HG02943 (cell line): Measurements from ENCODE around the gene KRTAP10-11.
"Not testable (repeated sequence)": the region's sequence is repeated elsewhere in the genome, so short reads cannot be mapped to it uniquely, and the experiment has no call there.

Source experiments
- ATAC-seq: cut with Tn5 transposase; IDR thresholded peaks from one replicate; pipeline ENCODE4 v1.9.1; 2021; ENCODE audit warnings: mild to moderate bottlenecking, low read depth, moderate library complexity; ENCODE audit not compliant: unreplicated experiment

The KRTAP10-11 gene

DNA sequence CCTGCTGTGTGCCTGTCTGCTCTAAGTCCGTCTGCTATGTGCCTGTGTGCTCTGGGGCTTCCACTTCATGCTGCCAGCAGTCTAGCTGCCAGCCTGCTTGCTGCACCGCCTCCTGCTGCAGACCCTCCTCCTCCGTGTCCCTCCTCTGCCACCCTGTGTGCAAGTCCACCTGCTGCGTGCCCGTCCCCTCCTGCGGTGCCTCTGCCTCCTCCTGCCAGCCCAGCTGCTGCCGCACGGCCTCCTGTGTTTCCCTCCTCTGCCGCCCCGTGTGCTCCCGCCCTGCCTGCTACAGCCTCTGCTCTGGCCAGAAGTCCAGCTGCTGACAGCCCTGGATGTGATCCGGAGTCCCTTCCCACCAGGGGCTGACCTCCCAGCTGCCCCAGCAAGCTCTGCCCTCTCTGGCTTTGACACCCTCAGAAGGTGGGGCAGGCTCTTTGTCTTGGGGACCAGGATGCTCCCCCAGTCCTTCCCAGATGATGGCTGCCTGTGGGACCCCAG lies 8.3 kb upstream of the KRTAP10-11 start:
- ATAC-seq = not testable (repeated sequence)

DNA sequence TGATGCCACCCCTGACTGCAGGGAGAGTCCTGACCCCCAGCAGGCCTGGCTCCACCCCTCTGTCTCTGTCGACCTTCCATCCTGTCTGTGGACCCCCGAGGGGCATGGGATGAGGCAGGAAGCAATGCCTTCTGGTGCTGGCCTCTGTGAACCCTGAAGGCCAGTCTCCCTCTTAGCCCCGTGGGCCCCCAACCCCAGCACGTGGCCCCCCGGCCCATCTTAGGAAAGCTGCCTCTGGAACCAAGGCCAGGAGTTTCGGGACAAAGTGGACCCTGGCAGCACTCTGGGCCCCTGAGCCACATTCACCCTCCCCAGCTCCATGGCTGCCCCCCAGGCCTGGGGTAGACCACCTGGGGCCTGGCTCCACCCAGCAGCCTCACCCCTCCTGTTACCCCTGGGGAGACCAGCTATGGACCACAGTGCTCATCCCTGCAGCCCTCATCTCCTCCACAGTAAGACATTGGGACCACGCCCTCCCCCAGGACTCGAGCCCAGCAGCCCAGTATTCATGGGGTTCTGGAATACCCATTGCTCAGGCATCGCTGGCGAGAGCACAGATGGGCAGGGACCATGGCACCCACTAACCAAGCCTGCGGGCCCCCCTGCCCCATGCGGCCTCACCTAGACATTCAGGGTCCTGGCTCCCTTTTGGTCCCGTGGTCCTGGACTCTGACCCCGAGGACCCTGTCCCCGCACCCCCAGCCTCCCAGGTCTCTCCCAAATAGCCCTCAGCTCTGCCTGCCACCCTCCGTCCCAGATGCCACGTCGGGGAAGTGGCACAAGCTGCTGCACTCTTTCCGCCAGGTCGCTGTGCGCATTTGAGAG lies 7.5 kb upstream of the KRTAP10-11 start:
- not testable (repeated sequence) for ATAC-seq

DNA sequence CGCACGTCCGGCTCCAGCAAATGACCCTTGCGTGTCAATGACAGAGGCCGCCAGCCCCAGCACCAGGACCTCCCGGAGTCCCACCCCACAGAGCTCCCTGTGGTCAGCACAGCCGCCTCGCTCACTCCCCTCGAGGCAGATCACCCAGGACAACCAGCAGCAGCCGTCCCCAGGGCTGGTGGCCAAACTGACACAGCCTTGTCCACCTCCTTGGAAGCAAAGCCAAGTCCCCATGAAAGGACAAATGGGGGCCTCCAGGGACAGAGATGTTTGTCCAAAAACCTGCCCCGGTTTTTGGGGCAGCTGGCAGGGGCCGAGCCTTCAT lies 6.9 kb upstream of the KRTAP10-11 start:
- no peak for ATAC-seq

DNA sequence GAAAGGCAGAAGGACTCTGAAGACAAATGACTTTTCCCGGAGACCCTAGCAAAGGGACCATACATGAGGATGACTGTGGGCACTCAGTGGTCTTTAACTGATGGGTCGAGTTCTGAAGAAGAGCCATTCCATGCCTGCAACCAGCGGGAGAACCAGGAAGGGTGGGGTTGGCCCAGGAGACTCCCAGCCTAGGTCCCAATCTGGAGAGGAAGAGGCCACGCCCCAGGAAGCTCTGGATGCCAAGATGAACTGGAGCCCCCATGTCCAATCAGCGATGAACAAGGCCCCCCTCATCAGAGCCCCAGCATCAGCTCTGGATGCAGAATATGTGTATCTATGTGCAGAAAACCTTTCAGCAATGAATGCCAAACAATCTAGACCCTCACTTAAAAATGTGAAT lies 5.5 kb upstream of the KRTAP10-11 start:
- no peak for ATAC-seq

DNA sequence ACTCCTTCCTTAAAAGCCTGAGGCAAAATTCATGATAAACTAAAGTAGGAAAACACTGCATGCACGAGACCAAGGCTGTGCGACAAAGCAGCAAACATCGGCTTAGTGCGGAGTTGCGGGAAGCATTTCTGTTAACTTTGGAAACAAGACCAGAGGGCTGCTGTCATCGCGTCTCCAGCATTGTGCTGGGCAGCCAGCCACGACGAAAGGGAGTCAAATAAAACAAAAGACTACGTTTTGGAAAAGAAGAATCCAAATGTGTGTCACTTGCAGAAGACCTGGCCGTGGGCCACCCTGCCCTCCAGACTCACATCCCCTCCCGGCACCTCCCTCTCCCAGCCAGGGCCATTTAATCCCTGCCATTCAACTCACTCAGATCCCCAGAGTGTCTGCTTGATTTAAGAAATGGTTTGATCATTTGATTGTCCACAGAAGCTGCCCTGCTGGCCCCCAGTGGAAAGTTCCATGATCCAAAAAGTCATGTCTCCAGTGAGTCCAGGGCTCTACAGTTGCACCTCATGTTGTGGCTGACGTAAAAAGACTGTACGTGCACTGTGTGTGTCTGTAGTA lies 2.4 kb upstream of the KRTAP10-11 start:
- ATAC-seq = no peak

DNA sequence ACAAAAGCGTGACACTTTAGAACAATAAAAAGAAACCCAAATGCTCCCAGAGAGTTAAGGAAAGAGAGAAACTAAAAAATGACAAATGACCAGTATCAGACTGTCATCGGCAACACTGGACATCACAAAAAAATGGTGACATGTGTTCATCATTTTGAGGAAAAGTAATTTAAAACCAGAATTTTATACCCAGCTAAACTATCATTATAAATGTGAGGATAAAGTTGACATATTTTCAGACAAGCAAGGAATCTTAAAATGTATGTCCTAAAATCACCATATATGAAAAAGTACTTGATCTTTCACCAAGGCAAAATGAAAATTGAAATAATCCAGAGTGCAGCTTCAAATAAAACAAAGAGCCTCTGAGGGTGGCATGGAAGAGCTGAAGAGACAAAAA lies 1.3 kb upstream of the KRTAP10-11 start:
- ATAC-seq = no peak

DNA sequence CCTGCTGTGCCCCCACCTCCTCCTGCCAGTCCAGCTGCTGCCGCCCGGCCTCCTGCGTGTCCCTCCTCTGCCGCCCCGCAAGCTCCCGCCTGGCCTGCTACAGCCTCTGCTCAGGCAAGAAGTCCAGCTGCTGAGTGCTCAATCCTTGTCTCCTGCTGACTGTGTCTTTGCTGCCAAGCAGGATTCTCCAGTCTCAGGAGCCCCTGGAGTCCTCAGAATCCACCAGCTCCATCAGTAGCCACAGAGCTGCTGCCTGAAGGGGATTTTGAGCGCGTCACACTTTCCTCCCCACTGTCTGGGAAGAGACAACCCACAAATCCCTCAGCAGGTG lies 973 bp downstream of the KRTAP10-11 start:
- ATAC-seq = no peak

DNA sequence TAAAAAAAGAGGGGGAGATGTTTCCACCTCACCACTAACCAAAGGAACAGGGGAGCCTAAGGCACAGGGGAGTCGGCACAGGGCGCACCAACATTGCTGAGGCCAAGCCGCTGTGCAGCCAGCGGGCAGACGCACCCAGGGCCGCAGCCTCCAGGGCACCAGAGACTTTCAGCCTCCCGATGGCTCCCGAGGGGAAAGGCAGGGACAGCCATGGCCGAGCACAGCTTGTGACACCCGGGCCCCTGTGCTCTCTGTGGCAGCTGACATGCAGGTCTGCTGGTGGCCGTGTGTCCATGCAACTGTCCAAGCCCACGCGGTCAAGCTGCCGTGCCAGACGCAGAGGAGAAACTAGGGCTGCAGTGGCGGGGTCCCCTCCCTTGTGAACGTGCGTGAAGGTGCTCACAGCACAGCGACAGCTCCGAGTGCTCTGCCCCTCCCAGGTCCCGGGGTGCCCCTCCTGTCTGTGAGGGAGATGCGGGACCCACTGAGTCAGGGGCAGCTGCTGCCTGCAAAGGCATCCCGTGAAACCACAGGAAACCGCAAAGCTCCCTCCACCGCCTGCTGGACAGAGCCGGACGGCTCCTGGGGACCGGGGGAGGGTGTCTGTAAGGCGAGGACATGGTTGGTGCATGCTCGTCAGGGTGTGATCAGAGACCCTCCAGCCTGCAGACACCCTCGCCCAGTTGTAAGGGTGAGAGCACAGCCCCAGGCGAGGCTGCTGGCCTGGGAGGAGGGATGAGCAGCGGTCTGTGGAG lies 2.5 kb downstream of the KRTAP10-11 start:
- ATAC-seq = no peak

DNA sequence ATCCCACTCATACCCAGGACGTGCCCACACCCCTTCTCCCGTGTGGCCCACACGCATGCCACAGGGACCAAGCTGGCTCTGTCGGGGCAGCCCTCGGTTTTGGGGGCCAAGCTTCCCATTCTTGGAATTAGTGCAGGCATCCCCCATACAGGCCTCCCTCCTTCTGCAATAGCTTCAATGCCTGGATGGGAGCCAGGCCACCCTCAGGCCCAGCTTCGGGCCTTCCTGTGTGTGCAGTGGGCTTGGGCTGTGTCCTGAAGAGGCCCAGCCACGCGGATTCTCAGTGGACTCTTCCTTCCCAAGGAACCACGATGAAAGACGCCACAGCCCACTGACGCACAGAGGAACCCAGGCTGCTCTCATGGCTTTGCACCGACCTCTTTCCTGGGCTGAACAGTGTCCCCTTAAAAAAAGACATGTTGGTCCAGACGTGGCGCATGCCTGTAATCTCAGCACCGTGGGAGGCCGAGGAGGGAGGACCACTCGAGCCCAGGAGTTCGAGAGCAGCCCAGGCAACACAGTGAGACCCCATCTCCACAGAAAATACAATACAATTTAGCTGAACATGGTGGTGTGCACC lies 3.4 kb downstream of the KRTAP10-11 start:
- ATAC-seq = no peak

DNA sequence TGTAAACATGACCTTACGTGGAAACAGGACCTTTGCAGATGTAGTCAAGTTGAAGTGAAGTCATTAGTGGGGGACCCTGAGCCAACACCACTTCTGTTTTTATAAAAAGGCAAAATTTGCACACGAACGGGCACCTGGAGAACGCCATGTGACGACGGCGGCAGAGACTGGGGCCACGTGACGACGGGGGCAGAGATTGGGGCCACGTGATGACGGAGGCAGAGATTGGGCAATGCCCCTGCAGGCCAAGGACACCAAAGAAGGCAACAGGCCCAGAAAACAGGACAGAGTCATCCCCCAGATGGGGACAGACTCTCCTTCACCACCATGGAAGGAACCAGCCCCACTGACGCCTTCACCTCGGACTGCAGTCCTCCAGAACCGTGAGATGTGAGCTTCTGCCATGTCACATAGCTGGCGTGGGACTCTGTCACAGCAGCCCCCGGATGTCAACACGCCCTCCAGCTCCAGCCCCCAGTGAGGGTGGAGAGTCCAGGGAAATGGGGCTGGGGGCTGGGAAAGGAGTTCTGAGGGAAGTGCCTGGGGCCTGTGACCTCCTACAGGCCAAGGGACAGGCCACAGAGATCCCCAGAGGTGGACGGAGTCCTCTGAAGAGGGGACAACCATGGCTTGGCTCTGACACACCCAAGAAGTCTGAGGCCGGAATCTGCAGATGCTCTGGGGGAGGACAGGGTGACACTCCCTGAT lies 4.2 kb downstream of the KRTAP10-11 start:
- no peak for ATAC-seq

DNA sequence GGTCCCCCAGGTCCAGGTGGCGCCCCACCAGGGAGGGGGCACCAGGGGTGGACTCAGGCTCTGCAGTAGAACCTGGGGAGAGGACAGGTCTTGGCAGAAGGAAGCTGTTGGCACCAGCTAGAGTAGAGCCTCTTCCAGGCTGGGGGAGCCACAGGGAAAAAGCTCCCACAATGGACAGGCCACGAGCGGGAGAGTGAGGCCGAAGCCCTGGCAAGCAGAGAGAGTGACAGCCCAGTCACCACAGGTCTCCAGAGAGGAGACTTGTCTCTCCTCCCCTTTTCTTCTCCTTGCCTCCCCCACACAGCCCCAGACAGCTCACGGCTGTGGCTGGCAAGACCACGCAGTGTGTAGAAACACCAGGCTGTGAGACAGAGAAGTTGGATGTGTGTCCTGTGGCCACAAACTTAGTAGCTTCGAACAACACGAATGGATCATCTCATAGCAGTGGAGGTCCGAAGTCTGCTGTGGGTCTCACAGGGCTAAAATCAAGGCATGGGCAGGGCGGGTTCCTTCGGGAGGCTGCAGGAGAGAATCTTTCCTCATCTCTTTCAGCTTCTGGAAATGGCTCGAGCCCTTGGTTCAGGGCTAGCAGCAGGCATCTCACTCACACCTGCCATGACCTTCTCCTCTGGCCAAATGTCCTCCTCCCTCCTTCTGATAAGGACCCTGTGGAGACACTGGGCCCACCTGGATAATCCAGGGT lies 4.9 kb downstream of the KRTAP10-11 start:
- no peak for ATAC-seq

DNA sequence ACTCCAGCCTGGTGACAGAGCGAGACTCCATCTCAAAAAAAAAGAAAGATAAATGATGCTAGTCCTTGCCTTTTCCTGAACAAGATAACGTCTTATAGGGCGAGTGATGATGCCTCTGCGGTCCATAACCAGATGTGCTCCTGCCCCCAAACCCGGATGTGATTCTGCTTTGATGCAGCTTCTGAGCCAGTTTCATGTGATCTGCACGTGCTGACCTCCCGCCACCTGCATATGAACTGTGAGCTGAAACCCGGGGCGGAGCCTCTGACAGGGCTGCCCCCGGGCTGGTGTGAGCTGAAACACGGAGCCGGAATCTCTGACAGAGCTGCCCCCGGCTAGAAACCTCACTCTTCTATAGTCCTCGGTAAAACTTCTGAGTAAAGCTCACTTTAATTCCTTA lies 6.9 kb downstream of the KRTAP10-11 start:
- ATAC-seq = no peak

DNA sequence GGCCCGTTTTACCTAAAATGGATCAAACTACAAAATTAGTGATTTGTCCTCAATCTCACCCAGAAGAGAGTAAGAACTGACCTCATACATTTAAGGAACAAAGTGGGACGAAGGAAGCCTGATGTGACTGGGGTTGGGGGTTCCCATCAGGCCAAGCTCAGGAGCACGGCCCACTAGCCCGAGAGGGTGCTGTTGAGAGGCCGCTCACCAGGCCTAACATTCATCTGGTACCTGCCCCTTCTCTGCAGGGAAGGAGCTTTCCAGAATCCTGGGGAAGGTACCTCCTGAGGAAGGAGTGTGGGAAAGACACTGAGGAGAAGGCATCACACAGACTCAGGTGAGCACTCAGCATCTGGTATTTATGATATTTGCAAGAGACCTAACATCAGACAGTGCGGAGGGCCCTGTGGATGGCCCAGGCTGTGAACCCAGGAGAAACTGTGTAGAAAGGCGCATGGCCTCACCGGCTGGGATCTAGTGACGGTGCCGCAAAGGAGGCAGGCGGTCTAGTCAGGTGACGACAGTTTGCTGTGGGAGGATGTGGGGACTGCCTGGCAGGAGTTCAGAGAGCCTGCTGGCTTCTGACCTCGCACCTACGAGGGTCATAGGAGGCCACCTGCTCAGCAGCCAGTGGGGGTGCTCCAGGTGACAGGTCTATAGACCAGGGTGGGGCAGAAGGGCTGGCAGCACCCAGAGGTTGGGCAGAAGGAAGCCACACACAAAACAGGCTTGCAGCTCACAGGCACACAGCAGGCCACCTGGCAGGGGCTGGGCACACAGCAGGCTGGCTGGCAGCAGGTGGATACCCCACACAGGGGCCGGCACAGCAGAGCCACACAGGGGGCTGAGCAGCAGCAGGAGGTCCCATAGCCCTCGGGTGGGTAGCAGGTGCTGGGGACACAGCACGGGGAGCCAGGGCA lies 7.7 kb downstream of the KRTAP10-11 start:
- ATAC-seq = no peak

DNA sequence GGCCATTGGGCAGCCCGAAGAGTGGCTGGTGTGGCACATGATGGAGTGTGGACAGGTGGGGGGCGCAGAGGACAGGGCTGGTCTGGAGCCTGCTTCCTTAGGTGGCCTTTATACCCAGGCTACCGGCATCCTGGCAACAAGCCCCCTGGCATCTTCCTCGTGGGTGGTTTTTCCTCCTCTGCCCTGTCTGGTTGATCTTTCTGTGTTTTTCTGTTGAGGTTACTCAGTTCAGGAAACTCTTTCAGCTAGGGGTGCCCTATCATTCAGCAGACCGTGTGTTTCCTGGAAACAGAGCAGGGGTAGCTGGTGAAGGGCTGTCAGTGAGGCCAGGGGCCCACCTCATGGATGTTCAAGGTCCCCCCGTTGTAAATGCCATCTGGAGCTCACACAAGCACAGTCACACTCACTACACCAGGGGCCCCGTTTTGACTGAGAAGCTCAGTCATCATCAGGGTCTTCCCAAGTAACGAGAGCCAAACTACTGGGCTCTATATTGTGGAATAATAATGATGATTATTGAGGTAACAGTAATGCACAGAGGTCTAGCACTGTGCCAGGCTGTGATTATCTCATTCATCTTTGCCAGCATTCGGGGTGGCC lies 8.5 kb downstream of the KRTAP10-11 start, which contains the start of gene KRTAP12-4:
KRTAP12-4 (minus strand) TSS at position 84 of the 600 bp plus-strand sequence; CDS start at position 39, 45 bp downstream.
- ATAC-seq = no peak

DNA sequence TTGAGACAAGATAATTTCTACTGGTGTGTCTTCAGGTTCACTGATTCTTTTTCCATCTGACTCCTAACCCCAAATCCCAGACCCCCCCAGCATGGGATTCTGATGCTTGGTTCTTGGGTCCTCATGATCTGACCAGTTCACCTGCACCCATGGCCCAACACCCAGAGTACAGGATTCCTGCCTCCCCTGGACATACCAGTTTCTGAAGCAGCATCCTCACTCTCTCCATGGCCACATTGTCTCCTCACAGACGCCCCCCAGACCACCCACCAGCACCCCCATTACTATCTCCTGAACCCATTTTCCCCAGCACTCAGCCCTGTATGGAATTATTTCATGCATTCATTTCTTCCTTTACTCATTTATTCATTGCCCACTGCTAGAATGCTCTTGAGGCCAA lies 10.7 kb downstream of the KRTAP10-11 start:
- no peak for ATAC-seq

DNA sequence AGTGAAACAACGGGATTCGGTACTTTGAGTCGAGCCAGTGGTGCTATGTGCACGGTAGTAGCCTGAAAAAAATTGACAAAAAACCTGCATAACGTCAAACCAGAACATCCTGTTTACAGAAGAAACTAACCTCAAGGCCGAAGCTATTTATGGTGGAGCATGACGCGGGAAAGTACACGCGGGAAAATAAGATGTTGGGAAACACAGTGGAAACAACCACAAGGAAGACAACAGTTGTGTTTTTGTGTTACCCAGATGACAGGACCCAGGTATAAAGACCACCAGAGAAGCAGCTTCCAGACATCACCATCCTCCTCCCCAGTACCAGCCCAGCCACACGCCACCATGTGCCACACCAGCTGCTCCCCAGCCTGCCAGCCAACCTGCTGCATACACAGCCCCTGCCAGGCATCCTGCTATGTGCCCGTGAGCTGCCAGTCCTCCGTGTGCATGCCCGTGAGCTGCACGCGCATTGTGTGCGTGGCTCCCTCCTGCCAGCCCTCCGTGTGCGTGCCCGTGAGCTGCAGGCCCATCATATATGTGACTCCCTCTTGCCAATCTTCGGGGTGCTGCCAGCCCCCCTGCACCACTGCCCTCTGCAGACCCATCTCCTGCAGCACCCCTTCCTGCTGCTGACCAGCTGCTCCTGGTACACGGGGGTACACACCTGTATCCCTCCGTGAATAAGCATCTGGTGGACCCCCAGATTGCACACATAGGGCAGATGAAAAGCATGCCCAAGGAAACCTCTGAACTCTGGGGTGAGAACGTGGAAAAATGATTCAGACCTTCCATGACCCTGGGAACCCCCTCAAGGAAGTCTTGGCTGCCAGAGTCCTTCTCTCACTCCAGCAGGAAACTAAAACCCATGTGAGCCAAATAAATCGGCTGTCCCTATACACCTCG lies 11.7 kb downstream of the KRTAP10-11 start, which contains the start of gene KRTAP12-3:
KRTAP12-3 (plus strand) TSS at position 298 of the 906 bp plus-strand sequence; CDS start at position 346, 48 bp downstream.
- no peak for ATAC-seq

DNA sequence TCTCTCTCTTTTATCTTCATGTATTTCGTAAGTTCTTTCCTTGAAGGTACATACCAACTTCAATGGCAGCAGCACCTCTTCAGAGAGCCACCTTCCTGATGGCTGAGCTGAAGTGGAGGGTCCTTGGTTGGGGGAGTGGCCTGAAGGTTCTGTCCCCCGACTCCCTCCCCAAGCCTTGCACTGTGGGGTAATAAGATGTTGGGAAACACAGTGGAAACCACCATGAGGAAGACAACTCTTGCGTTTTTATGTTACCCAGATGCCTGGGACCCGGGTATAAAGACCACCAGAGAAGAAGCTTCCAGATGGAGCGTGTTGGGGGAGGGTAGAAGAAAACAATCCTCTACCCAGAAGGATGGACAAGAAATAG lies 12.3 kb downstream of the KRTAP10-11 start:
- no peak for ATAC-seq
